Anterior cingulate cortex (tissue), 58 donors: Measurements from ENCODE around the gene CAMTA1.

ENCODE experiments used
- DNase-seq, 58 donors: peaks; one replicate each; lab custom pipeline; 2025; lab: John Stamatoyannopoulos, UW

The CAMTA1 gene

GRCh38 chr1:7505094-7505770, 720.0 kb downstream of the CAMTA1 start:
- no peak for DNase-seq

- DNase-seq: no peak
Measured at GRCh38 chr1:7505771-7506453, 720.7 kb downstream of the CAMTA1 start.

- DNase-seq: no peak
Measured at GRCh38 chr1:7506454-7507284, 721.4 kb downstream of the CAMTA1 start.

- DNase-seq: no peak
Measured at GRCh38 chr1:7507285-7508019, 722.2 kb downstream of the CAMTA1 start.

- peak in 1 of 58 donors; percentile 17 for DNase-seq
Measured at GRCh38 chr1:7508052-7508933, 723.0 kb downstream of the CAMTA1 start.

- DNase-seq: no peak
Measured at GRCh38 chr1:7508934-7509519, 723.8 kb downstream of the CAMTA1 start.

GRCh38 chr1:7509598-7509997, 724.3 kb downstream of the CAMTA1 start:
- DNase-seq: no peak

- DNase-seq: no peak
Measured at GRCh38 chr1:7510389-7510931, 725.2 kb downstream of the CAMTA1 start.

- DNase-seq: no peak
Measured at GRCh38 chr1:7511381-7511780, 726.1 kb downstream of the CAMTA1 start.

GRCh38 chr1:7513081-7513480, 727.8 kb downstream of the CAMTA1 start:
- no peak for DNase-seq

GRCh38 chr1:7515175-7515574, 729.9 kb downstream of the CAMTA1 start:
- no peak for DNase-seq

GRCh38 chr1:7515904-7516303, 730.6 kb downstream of the CAMTA1 start:
- DNase-seq: no peak

GRCh38 chr1:7516341-7516740, 731.1 kb downstream of the CAMTA1 start:
- DNase-seq: no peak

GRCh38 chr1:7516929-7517328, 731.7 kb downstream of the CAMTA1 start:
- DNase-seq: no peak

GRCh38 chr1:7517611-7518330, 732.5 kb downstream of the CAMTA1 start:
- no peak for DNase-seq

- no peak for DNase-seq
Measured at GRCh38 chr1:7518411-7518810, 733.2 kb downstream of the CAMTA1 start.

- no peak for DNase-seq
Measured at GRCh38 chr1:7519181-7519860, 734.1 kb downstream of the CAMTA1 start.
